CD4-positive, alpha-beta T cell treated with Interleukin-2 at 100 ng/mL for 4 hours (primary cell): ENCODE measurements around the gene DOCK1.

ENCODE experiments used
- DNase-seq: peaks from one replicate; pipeline ENCODE4 v3.0.0-alpha.2; 2020; ENCODE audit warnings: low spot score

Gene DOCK1

GRCh38 chr10:127402596-127403409 lies 497.6 kb downstream of the DOCK1 start:
- no peak for DNase-seq

- DNase-seq = no peak
Observed at GRCh38 chr10:127405221-127405620, 500.0 kb downstream of the DOCK1 start.

- DNase-seq = no peak
Observed at GRCh38 chr10:127406018-127406550, 500.9 kb downstream of the DOCK1 start.

GRCh38 chr10:127407551-127407950 lies 502.3 kb downstream of the DOCK1 start:
- DNase-seq = no peak

- no peak for DNase-seq
Observed at GRCh38 chr10:127408112-127408710, 503.0 kb downstream of the DOCK1 start.

- DNase-seq = no peak
Observed at GRCh38 chr10:127408733-127409132, 503.5 kb downstream of the DOCK1 start.

GRCh38 chr10:127410030-127410429 lies 504.8 kb downstream of the DOCK1 start:
- DNase-seq = no peak

GRCh38 chr10:127411062-127411461 lies 505.8 kb downstream of the DOCK1 start:
- no peak for DNase-seq

GRCh38 chr10:127413326-127413725 lies 508.1 kb downstream of the DOCK1 start:
- DNase-seq = no peak

GRCh38 chr10:127414024-127414423 lies 508.8 kb downstream of the DOCK1 start:
- DNase-seq = no peak

GRCh38 chr10:127415116-127415515 lies 509.9 kb downstream of the DOCK1 start:
- no peak for DNase-seq

GRCh38 chr10:127415901-127416581 lies 510.8 kb downstream of the DOCK1 start:
- DNase-seq = no peak

GRCh38 chr10:127417031-127417430 lies 511.8 kb downstream of the DOCK1 start:
- DNase-seq = no peak

GRCh38 chr10:127417686-127418401 lies 512.6 kb downstream of the DOCK1 start:
- DNase-seq = no peak

GRCh38 chr10:127418536-127419168 lies 513.4 kb downstream of the DOCK1 start:
- no peak for DNase-seq

- no peak for DNase-seq
Observed at GRCh38 chr10:127420138-127420684, 515.0 kb downstream of the DOCK1 start.

- no peak for DNase-seq
Observed at GRCh38 chr10:127423218-127423915, 518.1 kb downstream of the DOCK1 start.

- DNase-seq = no peak
Observed at GRCh38 chr10:127424594-127425264, 519.5 kb downstream of the DOCK1 start.

- no peak for DNase-seq
Observed at GRCh38 chr10:127426746-127427145, 521.5 kb downstream of the DOCK1 start.

- DNase-seq = no peak
Observed at GRCh38 chr10:127427926-127428325, 522.7 kb downstream of the DOCK1 start.
